Measurements from ENCODE around the gene CFHR3. TPM values are rescaled to one million over a fixed set of nuclear protein-coding genes. Genes with fewer than 3 reads are reported as not detected.

CFHR3 gene
- polyA plus RNA-seq, 3 donors: not detected

DNA sequence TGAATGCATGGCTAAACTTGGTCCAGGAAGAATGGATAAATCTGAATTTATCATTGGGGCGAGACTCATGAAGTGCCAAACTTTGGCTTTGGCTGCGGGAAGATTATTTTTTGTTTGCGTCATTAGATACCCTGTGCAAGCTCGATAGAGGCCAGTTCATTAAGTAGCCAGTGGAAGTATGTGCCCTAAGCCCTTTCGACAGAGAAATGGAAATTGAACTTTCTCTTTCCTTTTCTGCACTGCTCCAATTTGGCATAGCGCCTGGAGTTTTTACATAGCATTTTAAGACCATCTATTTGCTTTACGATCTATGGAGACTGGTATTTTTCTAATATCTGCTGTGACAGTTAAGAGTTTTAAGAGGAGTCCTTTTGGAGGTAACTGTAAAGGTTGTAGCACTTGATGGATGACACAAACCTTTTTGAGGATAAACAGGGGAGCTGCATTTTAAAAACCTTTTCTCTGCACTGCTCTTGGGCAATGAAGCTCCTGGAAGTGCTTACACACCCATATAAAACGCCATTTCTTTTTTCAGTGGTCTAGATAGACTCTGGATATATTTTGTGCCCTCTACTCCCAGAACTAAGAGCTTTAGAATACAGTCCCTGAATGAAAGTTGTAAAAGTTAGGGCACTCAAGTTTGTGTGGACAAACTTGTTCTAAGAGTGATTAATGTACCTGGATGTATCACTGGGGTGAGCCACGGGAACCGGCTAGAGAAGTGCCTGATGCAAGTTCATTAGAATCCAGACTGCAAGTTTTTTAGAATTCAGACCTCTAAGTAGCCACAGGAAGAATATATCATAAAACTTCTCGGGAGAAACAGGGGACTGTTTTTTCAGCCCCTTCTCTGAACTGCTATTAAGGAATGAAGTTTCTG, 41.3 kb upstream of the CFHR3 start:
- Mint-ChIP-seq H3K4me1 (no peaks in the 10 kb centered on the region), H3K9me3 (peaks cover under 1 to 12% (median 4%) of the 10 kb centered on the region in 7 donors), H3K27me3 (ENCODE audit: low read depth in 3 of 3) (no peaks in the 10 kb centered on the region), H3K4me3 (no peak overlapping the region), H3K27ac (no peak overlapping the region), H3K36me3 (no peaks in the 10 kb centered on the region)
- no peak overlapping the region for H3K27ac ChIP-seq (ENCODE audit: low read depth in 1 of 2, low read length in 2 of 2)
- no peaks in the 10 kb centered on the region for H3K27me3 ChIP-seq (ENCODE audit: control insufficient read depth in 2 of 2, insufficient read depth in 2 of 2, low read length in 2 of 2)
- no peaks in the 10 kb centered on the region for H4K20me1 ChIP-seq (ENCODE audit: insufficient read depth, low read length)
- WGBS (ENCODE audit: insufficient coverage): 90% methylated on average over 5 of the region's 11 CpGs
- intact Hi-C loops (cut with micrococcal nuclease): no loop called here
- no peak for DNase-seq
- H3K36me3 ChIP-seq (replicated peaks in 1 of 2; ENCODE audit: control insufficient read depth in 1 of 2, insufficient read depth in 2 of 2, low read length in 2 of 2): no peaks in the 10 kb centered on the region
- no peak overlapping the region for H3K4me2 ChIP-seq (replicated peaks; ENCODE audit: extremely low read depth, low read length, poor library complexity, severe bottlenecking)
- peaks cover 0 to 17% of the 10 kb centered on the region in 2 donors for H3K9me3 ChIP-seq (replicated peaks in 1 of 2; ENCODE audit: control insufficient read depth in 1 of 2, insufficient read depth in 1 of 2, low read length in 2 of 2)
- no peaks in the 10 kb centered on the region for H3K79me2 ChIP-seq (ENCODE audit: insufficient read depth, low read length)
- H3K4me1 ChIP-seq (ENCODE audit: control insufficient read depth in 1 of 2, insufficient read depth in 2 of 2, low read length in 2 of 2): no peaks in the 10 kb centered on the region
- no peak overlapping the region for H3K4me3 ChIP-seq (replicated peaks in 1 of 3; ENCODE audit: low read depth in 2 of 3, low read length in 3 of 3)
- no peak overlapping the region for H3K9ac ChIP-seq (ENCODE audit: insufficient read depth, low read length, poor library complexity, severe bottlenecking)
- H2AFZ ChIP-seq (ENCODE audit: insufficient read depth, low read depth, low read length, poor library complexity, severe bottlenecking): no peak overlapping the region
- no peak for TF ChIP-seq CTCF (IDR thresholded peaks at IDR 0.05)

- no peaks in the 10 kb centered on the region for H3K4me1 Mint-ChIP-seq
- H3K9me3 Mint-ChIP-seq: peaks cover 2 to 17% (median 11%) of the 10 kb centered on the region in 7 donors
- Histone ChIP-seq H3K36me3 (replicated peaks in 1 of 2; ENCODE audit: control insufficient read depth in 1 of 2, insufficient read depth in 2 of 2, low read length in 2 of 2) (no peaks in the 10 kb centered on the region), H3K9ac (ENCODE audit: insufficient read depth, low read length, poor library complexity, severe bottlenecking) (no peak overlapping the region), H3K4me3 (replicated peaks in 1 of 3; ENCODE audit: low read depth in 2 of 3, low read length in 3 of 3) (no peak overlapping the region), H3K27ac (ENCODE audit: low read depth in 1 of 2, low read length in 2 of 2) (no peak overlapping the region), H3K27me3 (ENCODE audit: control insufficient read depth in 2 of 2, insufficient read depth in 2 of 2, low read length in 2 of 2) (no peaks in the 10 kb centered on the region), H3K79me2 (ENCODE audit: insufficient read depth, low read length) (no peaks in the 10 kb centered on the region), H3K4me1 (ENCODE audit: control insufficient read depth in 1 of 2, insufficient read depth in 2 of 2, low read length in 2 of 2) (no peaks in the 10 kb centered on the region), H3K4me2 (replicated peaks; ENCODE audit: extremely low read depth, low read length, poor library complexity, severe bottlenecking) (no peak overlapping the region), H4K20me1 (ENCODE audit: insufficient read depth, low read length) (no peaks in the 10 kb centered on the region), H3K9me3 (replicated peaks in 1 of 2; ENCODE audit: control insufficient read depth in 1 of 2, insufficient read depth in 1 of 2, low read length in 2 of 2) (peaks cover 6 to 24% of the 10 kb centered on the region in 2 donors), H2AFZ (ENCODE audit: insufficient read depth, low read depth, low read length, poor library complexity, severe bottlenecking) (no peak overlapping the region)
- intact Hi-C loops (cut with micrococcal nuclease): no loop called here
- no peak for TF ChIP-seq CTCF (IDR thresholded peaks at IDR 0.05)
- DNase-seq: no peak
- no peaks in the 10 kb centered on the region for H3K27me3 Mint-ChIP-seq (ENCODE audit: low read depth in 3 of 3)
- no peak overlapping the region for H3K27ac Mint-ChIP-seq
- H3K36me3 Mint-ChIP-seq: no peaks in the 10 kb centered on the region
- no peak overlapping the region for H3K4me3 Mint-ChIP-seq
Observed at GRCh38 chr1:196734006-196734405, 40.6 kb upstream of the CFHR3 start.

Data from CD14-positive monocyte (primary cell).